Astrocyte (in vitro differentiated cells and primary cell): ENCODE results near the gene AKTIP. TPM values are rescaled to one million over a fixed set of nuclear protein-coding genes. Genes with fewer than 3 reads are reported as not detected.
"Not testable (repeated sequence)": the region's sequence is repeated elsewhere in the genome, so short reads cannot be mapped to it uniquely, and the experiment has no call there.

Experiments used
- DNase-seq: peaks from one replicate; pipeline ENCODE4 v3.0.0-alpha.2; 2010; ENCODE audit warnings: low read depth
- FAIRE-seq: peaks from 2 replicates; lab custom pipeline; 2011; peaks lifted over from hg19 to GRCh38; lab: Jason Lieb, UNC
- H2AFZ ChIP-seq: 2 replicates; pipeline ENCODE4 v1.6.0; 2012; ENCODE audit warnings: low read depth, low read length, inconsistent platforms
- H3K27ac ChIP-seq: 2 replicates; pipeline ENCODE4 v1.5.1; 2011; ENCODE audit warnings: low read depth, low read length, inconsistent platforms
- H3K27me3 ChIP-seq: 2 replicates; pipeline ENCODE4 v1.6.0; 2011; ENCODE audit warnings: low read length, inconsistent platforms; ENCODE audit not compliant: insufficient read depth
- H3K36me3 ChIP-seq: 2 replicates; pipeline ENCODE4 v1.5.1; 2011; ENCODE audit warnings: low read length, inconsistent platforms; ENCODE audit not compliant: insufficient read depth
- H3K4me1 ChIP-seq: 2 replicates; pipeline ENCODE4 v1.5.1; 2011; ENCODE audit warnings: low read length, inconsistent platforms; ENCODE audit not compliant: insufficient read depth
- H3K4me2 ChIP-seq: 2 replicates; pipeline ENCODE4 v1.6.0; 2012; ENCODE audit warnings: low read length, inconsistent platforms
- H3K4me3 ChIP-seq: 2 replicates; pipeline ENCODE4 v1.5.1; 2011; ENCODE audit warnings: low read depth, mild to moderate bottlenecking, low read length, inconsistent platforms; ENCODE audit not compliant: insufficient read depth
- H3K79me2 ChIP-seq: 2 replicates; pipeline ENCODE4 v1.6.0; 2012; ENCODE audit warnings: mild to moderate bottlenecking, low read length, inconsistent platforms; ENCODE audit not compliant: insufficient read depth
- H3K9ac ChIP-seq: 2 replicates; pipeline ENCODE4 v1.6.0; 2012; ENCODE audit warnings: mild to moderate bottlenecking, low read length, inconsistent platforms
- H3K9me3 ChIP-seq: 2 replicates; pipeline ENCODE4 v1.5.1; 2012; ENCODE audit warnings: low read depth, mild to moderate bottlenecking, low read length, inconsistent platforms; ENCODE audit not compliant: insufficient read depth
- H4K20me1 ChIP-seq: 2 replicates; pipeline ENCODE4 v1.6.0; 2012; ENCODE audit warnings: low read length, inconsistent platforms; ENCODE audit not compliant: insufficient read depth
- H3K27ac Mint-ChIP-seq: one replicate; pipeline ENCODE4 v1.8.0; 2021; ENCODE audit warnings: mild to moderate bottlenecking, mixed read lengths; ENCODE audit not compliant: unreplicated experiment
- H3K27me3 Mint-ChIP-seq: one replicate; pipeline ENCODE4 v1.8.0; 2021; ENCODE audit warnings: low read depth, mixed read lengths; ENCODE audit not compliant: unreplicated experiment
- H3K36me3 Mint-ChIP-seq: one replicate; pipeline ENCODE4 v1.8.0; 2021; ENCODE audit warnings: low read depth, mixed read lengths; ENCODE audit not compliant: unreplicated experiment
- H3K4me1 Mint-ChIP-seq: one replicate; pipeline ENCODE4 v1.8.0; 2021; ENCODE audit warnings: low read depth, mixed read lengths; ENCODE audit not compliant: unreplicated experiment
- H3K4me3 Mint-ChIP-seq: one replicate; pipeline ENCODE4 v1.8.0; 2021; ENCODE audit warnings: mild to moderate bottlenecking, moderate library complexity, mixed read lengths; ENCODE audit not compliant: unreplicated experiment
- H3K9me3 Mint-ChIP-seq: one replicate; pipeline ENCODE4 v1.8.0; 2021; ENCODE audit warnings: mild to moderate bottlenecking, mixed read lengths; ENCODE audit not compliant: unreplicated experiment
- CTCF ChIP-seq: IDR thresholded peaks from 2 replicates; pipeline ENCODE4 v1.5.1; 2011; ENCODE audit warnings: low read depth, mild to moderate bottlenecking, inconsistent platforms, low read length, moderate library complexity; ENCODE audit not compliant: insufficient read depth
- EZH2 ChIP-seq: IDR thresholded peaks from 2 replicates; pipeline ENCODE4 v1.6.1; 2012; ENCODE audit warnings: mild to moderate bottlenecking, low read length, inconsistent platforms; ENCODE audit not compliant: insufficient read depth
- total RNA-seq: library from RNA; stranded (reverse); gene quantifications from 2 replicates; pipeline ENCODE4 v1.2.1, GENCODE V29; 2021

Gene AKTIP
- total RNA-seq, 1 donor from 2014 or later: 25.0 TPM

- H3K27ac Mint-ChIP-seq: no peak overlapping the region
- Histone ChIP-seq H3K27me3 (peaks cover 11% of the 10 kb centered on the region), H3K79me2 (no peaks in the 10 kb centered on the region), H3K4me2 (no peak overlapping the region), H3K4me3 (no peak overlapping the region), H3K27ac (no peak overlapping the region), H2AFZ (no peak overlapping the region), H3K36me3 (no peaks in the 10 kb centered on the region), H3K9ac (no peak overlapping the region), H4K20me1 (no peaks in the 10 kb centered on the region), H3K4me1 (no peaks in the 10 kb centered on the region), H3K9me3 (no peaks in the 10 kb centered on the region)
- no peak for FAIRE-seq
- DNase-seq: peak; percentile 36
- H3K9me3 Mint-ChIP-seq: peaks cover 5% of the 10 kb centered on the region
- no peak for TF ChIP-seq EZH2
- H3K27me3 Mint-ChIP-seq: no peaks in the 10 kb centered on the region
- no peaks in the 10 kb centered on the region for H3K36me3 Mint-ChIP-seq
- no peak overlapping the region for H3K4me3 Mint-ChIP-seq
- no peaks in the 10 kb centered on the region for H3K4me1 Mint-ChIP-seq
Measured at GRCh38 chr16:53541326-53541725, 38.3 kb upstream of the AKTIP start.

- not testable (repeated sequence) for FAIRE-seq
Measured at GRCh38 chr16:53539759-53540718, 37.0 kb upstream of the AKTIP start.

GRCh38 chr16:53539346-53539745 is 36.3 kb upstream of the AKTIP start:
- H3K27me3 Mint-ChIP-seq, H3K27ac ChIP-seq, H3K79me2 ChIP-seq, H3K36me3 ChIP-seq, H3K4me3 ChIP-seq, H2AFZ ChIP-seq, H3K4me3 Mint-ChIP-seq, FAIRE-seq, H4K20me1 ChIP-seq, H3K9me3 Mint-ChIP-seq, H3K27ac Mint-ChIP-seq, DNase-seq, H3K4me1 ChIP-seq, H3K4me1 Mint-ChIP-seq, H3K27me3 ChIP-seq, H3K9ac ChIP-seq, H3K4me2 ChIP-seq, H3K36me3 Mint-ChIP-seq, H3K9me3 ChIP-seq: not testable (repeated sequence)

More at GRCh38 chr16:53539759-53540718, 37.0 kb upstream of the AKTIP start:
- H3K4me1 Mint-ChIP-seq, H3K79me2 ChIP-seq, H3K4me3 Mint-ChIP-seq, H3K27ac Mint-ChIP-seq, H3K9me3 Mint-ChIP-seq, H3K4me2 ChIP-seq, H3K9me3 ChIP-seq, H3K27ac ChIP-seq, H4K20me1 ChIP-seq, H3K4me3 ChIP-seq, H2AFZ ChIP-seq, H3K27me3 ChIP-seq, H3K36me3 ChIP-seq, H3K9ac ChIP-seq, H3K36me3 Mint-ChIP-seq, H3K27me3 Mint-ChIP-seq, H3K4me1 ChIP-seq, DNase-seq: not testable (repeated sequence)

- Mint-ChIP-seq H3K4me1 (peaks cover 6% of the 10 kb centered on the region), H3K9me3 (peaks cover 5% of the 10 kb centered on the region), H3K27ac (no peak overlapping the region), H3K36me3 (no peaks in the 10 kb centered on the region), H3K4me3 (no peak overlapping the region), H3K27me3 (no peaks in the 10 kb centered on the region)
- Histone ChIP-seq H3K4me1 (no peaks in the 10 kb centered on the region), H3K4me3 (no peak overlapping the region), H3K36me3 (no peaks in the 10 kb centered on the region), H3K9ac (no peak overlapping the region), H3K27ac (no peak overlapping the region), H2AFZ (no peak overlapping the region), H3K79me2 (no peaks in the 10 kb centered on the region), H3K9me3 (no peaks in the 10 kb centered on the region), H3K4me2 (no peak overlapping the region), H4K20me1 (no peaks in the 10 kb centered on the region), H3K27me3 (peaks cover 4% of the 10 kb centered on the region)
- no peak for TF ChIP-seq CTCF
- TF ChIP-seq EZH2: no peak
- FAIRE-seq (no peak), DNase-seq (no peak)
Measured at GRCh38 chr16:53537626-53538025, 34.6 kb upstream of the AKTIP start.
